Activated naive CD4-positive, alpha-beta T cell treated with anti-CD3 and anti-CD28 coated beads, Interleukin-2, amount 50 U/mL, for 72 hours (primary cell): ENCODE results near the gene NT5DC3. TPM values are rescaled to one million over a fixed set of nuclear protein-coding genes. Genes with fewer than 3 reads are reported as not detected.
A peak's percentile ranks its signal among the peaks of the same experiment; 100 is the strongest.

Experiments used
- ATAC-seq, 2 donors: fragments of 150-1000 bp; cut with Tn5 transposase; 2 replicates each; pipeline ENCODE4 v1.10.0; 2021; ENCODE audit warnings: mild to moderate bottlenecking in 2 of 2, moderate library complexity in 2 of 2
- DNase-seq, 2 donors: peaks; one replicate each; pipeline ENCODE4 v3.0.0; 2021 to 2022; ENCODE audit warnings: low spot score in 2 of 2
- H3K27ac Mint-ChIP-seq, 2 donors: one replicate each; pipeline ENCODE4 v1.8.0; 2022; ENCODE audit warnings: mild to moderate bottlenecking in 2 of 2, mixed read lengths in 2 of 2
- H3K36me3 Mint-ChIP-seq, 2 donors: one replicate each; pipeline ENCODE4 v1.8.0; 2022; ENCODE audit warnings: mixed read lengths in 2 of 2
- H3K9me3 Mint-ChIP-seq, 2 donors: one replicate each; pipeline ENCODE4 v1.8.0; 2022; ENCODE audit warnings: mixed read lengths in 2 of 2
- total RNA-seq, 2 donors: library from RNA; stranded (reverse); gene quantifications; one replicate each; pipeline ENCODE4 v1.2.3, GENCODE V29; 2022

NT5DC3 gene
- total RNA-seq, 2 donors from 2014 or later = 5.4 to 6.7 TPM

DNA sequence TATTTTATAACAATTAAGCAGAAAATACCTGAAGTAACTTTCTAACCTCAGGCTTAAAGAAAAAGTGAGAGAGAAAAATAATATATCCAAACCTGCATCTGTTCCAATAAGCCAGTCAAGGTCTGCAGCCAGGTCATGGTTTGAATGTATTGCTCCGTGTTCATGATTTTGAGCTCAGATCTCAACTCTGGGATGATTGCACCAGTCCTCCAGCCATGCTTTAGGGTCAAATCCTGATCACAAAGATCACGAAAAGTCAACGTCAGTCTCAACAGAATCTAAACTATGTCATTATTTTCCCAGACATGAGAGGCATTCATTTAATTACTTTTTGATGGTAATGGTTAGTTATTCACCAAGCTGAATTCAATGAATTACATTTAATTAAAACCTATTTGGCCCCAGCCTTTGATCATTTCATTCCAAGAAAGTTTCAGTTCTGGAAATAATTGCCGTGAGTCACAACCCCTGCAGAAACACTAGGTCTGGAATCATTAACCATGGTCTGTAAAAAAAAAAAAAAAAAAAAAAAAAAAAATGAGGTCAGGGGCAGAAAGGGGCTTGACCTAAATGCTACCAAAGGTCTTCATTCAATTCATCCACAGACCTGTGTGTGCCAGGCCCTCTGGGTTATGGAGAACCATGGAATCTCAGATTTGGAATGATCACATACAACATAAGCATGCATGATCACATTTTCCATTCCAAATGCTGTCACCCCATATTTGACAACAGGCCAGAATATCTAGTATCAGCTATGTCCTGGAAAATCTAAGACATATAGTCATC lies 55.6 kb downstream of the NT5DC3 start:
- no peak overlapping the region for H3K27ac Mint-ChIP-seq
- H3K36me3 Mint-ChIP-seq = peaks cover 0 to 19% of the 10 kb centered on the region in 2 donors
- no peaks in the 10 kb centered on the region for H3K9me3 Mint-ChIP-seq
- DNase-seq (no peak), ATAC-seq (no peak)

DNA sequence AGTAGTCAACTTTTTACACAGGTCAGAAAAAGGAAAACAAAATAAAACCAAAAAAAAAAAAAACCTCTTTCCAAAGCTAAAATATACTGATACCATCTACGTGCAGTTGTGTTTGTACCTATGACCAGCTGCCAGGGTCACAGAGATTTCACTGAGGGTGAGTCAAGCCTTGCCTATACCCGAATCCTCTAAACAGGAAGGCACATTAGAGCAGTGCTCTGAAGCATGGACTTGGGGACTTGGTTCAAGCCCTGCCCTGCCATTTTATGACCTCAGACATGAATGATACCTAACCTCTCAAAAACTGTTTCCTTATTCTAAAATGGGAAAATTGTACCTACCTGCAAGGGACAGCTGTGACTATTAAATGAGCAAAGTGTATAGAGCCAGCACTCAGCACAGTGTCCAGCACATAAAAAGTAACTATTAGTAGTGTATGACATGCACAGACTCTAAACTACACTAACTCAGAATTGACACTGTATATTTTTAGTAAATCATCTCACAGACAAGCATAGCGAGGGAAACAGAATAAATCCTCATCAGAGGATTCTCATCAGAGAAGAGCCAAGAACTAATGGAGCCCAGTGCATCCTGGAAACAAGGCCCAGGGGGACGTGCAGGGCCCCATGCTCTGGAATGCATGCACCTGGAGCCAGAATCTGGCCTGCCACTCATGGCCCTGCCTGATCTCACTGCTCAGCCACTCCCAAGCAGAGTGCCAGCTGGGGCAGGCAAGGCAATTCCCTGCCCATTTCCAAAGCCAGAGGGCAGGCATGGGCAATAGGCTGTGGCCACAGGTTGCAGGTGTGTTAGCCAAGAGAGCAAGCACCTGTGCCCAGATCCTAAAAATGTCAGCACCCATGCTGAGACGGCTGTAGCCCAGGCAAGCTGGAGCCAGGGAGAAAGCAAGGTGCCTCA lies 57.0 kb downstream of the NT5DC3 start:
- DNase-seq (no peak), ATAC-seq (no peak)
- H3K27ac Mint-ChIP-seq = no peak overlapping the region
- peaks cover 3 to 21% of the 10 kb centered on the region in 2 donors for H3K36me3 Mint-ChIP-seq
- H3K9me3 Mint-ChIP-seq = no peaks in the 10 kb centered on the region

DNA sequence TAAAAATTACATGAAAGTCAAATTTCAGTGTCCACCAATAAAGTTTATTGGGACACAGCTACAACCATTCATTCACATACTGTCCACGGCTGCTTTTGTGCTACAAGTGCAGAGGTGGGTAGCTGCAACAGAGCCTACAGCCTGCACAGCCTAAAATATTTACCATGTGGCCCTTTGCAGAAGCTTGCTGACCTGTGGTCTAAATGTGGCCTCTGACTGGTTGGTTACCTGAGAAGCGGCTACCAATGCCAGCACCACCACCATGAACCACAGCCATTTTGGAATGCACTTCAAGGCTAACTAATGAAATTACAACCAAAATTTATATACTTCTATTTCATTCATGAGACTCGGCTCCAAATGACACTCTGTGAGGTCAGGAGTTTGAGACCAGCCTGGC lies 58.6 kb downstream of the NT5DC3 start:
- peaks cover 8 to 31% of the 10 kb centered on the region in 2 donors for H3K36me3 Mint-ChIP-seq
- no peak for ATAC-seq

DNA sequence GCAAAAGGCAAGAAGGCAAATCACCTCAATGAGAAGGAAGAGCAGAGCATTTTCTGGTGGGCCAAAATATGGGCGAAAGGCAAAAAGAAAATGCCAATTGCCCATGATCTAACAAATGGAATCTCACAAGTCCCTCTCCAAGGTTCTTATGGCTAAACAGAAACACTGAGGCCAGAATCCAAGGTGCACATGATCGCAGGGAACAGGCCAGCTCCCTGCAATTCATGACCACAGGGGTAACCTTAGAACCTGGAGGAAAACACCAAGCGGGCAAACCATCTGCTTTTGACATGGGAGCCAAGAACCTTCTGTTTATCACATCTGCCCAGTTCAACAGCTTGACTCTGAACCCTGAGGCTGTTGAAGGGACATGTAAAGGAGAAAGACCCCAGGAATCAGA lies 60.0 kb downstream of the NT5DC3 start:
- no peak for DNase-seq
- H3K36me3 Mint-ChIP-seq = peaks cover 8 to 34% of the 10 kb centered on the region in 2 donors
- no peak overlapping the region for H3K27ac Mint-ChIP-seq
- no peaks in the 10 kb centered on the region for H3K9me3 Mint-ChIP-seq
- no peak for ATAC-seq

More for the DNA sequence above, 58.6 kb downstream of the NT5DC3 start:
- no peak for DNase-seq
- H3K9me3 Mint-ChIP-seq = no peaks in the 10 kb centered on the region
- H3K27ac Mint-ChIP-seq = no peak overlapping the region

DNA sequence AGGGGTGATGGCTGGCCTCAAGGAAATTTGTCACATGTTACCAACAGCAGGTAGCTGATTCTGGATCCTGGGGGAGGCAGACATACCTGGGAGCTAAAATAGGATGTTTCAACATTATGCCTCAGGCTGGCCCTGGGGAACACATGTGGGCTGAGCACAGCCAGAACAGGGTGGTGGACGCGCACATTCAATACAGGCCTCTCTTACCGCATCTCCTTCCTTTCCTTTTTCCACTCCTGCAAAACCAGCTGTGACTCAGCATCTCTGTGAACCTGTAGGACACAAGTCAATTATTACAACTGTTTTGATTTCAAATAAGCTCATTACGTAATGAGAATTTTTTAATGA lies 61.0 kb downstream of the NT5DC3 start:
- DNase-seq (no peak), ATAC-seq (no peak)
- Mint-ChIP-seq H3K36me3 (peaks cover 8 to 31% of the 10 kb centered on the region in 2 donors), H3K27ac (no peak overlapping the region), H3K9me3 (no peaks in the 10 kb centered on the region)

DNA sequence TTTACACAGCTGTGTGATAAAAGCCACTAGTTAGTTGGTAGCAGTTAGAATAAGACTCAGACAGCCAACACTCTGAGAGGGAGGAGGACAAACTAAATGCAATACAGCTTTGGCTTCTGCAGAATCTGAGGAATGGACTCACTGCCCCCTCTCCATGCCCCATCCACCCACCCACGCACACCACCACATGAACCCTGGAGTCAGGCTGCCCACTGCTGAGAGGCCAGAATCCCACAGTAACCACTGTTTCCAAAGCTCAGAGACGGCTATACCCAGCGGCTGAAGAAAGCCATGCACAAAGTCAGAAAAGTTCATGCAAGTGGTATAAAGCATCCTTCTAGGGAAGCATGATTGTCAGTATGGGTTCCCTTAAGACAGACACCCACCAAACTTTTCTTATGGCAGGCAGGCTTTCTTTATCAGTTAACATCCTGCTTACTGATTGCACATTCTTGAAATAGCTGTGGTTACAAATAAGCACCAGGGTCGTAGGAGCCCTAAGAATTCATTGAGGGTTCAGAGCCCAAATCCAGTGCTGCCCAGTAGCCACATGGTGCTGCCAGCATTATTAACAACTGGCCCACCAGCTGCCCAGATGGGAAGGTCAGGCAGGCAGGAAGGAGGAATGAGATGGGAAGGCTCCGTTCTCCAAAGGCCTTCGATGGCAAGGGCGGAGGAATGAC lies 61.5 kb downstream of the NT5DC3 start:
- ATAC-seq = no peak
- Mint-ChIP-seq H3K36me3 (peaks cover 8 to 31% of the 10 kb centered on the region in 2 donors), H3K27ac (no peak overlapping the region), H3K9me3 (no peaks in the 10 kb centered on the region)
- no peak for DNase-seq

DNA sequence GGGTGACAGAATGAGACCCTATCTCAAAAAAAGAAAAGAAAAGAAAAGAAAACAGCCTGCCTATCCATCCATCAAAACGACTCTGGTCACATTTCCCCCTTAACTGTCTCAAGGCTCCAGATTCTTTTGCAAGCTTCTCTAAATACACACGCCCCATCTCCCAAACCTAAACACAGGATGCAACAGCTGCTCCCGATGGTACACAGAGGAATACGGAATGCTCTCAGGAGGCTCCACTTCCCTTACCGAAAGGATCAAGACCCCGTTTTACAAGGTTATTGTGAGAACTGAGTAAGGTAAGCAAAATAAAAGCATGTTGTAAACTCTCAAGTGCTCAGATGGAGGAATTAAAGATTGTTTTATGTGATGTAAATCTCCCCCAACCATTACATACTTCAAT lies 62.3 kb downstream of the NT5DC3 start:
- H3K9me3 Mint-ChIP-seq = no peaks in the 10 kb centered on the region
- DNase-seq (no peak), ATAC-seq (no peak)
- H3K36me3 Mint-ChIP-seq = peaks cover 8 to 28% of the 10 kb centered on the region in 2 donors
- H3K27ac Mint-ChIP-seq = no peak overlapping the region

DNA sequence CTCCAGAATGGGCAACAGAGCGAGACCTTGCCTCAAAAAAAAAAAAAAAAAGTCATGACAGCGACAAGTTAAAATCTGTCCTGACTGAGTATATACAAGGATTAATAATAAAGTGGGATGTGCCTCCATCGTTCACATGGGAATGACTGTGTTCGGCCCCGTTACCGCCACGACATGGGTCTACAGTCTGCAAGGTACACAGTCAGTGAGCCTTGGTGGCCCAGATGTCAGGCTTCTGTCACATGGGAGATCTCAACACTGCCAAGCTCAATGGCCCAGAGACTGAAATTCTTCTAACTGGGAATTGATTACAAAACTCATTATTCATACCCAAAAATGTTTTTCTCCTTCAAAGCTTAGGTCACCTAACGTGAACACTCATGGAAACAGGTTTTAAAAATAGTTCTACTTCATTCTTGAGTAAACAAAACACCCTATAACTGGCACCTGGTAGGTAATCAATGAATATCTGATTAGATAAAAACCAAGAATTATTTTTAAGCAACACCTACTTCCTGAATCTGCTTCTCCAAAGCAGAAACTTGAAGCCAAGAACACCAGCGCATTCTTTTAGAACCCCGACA lies 66.0 kb downstream of the NT5DC3 start:
- H3K36me3 Mint-ChIP-seq = peaks cover 8 to 17% of the 10 kb centered on the region in 2 donors

DNA sequence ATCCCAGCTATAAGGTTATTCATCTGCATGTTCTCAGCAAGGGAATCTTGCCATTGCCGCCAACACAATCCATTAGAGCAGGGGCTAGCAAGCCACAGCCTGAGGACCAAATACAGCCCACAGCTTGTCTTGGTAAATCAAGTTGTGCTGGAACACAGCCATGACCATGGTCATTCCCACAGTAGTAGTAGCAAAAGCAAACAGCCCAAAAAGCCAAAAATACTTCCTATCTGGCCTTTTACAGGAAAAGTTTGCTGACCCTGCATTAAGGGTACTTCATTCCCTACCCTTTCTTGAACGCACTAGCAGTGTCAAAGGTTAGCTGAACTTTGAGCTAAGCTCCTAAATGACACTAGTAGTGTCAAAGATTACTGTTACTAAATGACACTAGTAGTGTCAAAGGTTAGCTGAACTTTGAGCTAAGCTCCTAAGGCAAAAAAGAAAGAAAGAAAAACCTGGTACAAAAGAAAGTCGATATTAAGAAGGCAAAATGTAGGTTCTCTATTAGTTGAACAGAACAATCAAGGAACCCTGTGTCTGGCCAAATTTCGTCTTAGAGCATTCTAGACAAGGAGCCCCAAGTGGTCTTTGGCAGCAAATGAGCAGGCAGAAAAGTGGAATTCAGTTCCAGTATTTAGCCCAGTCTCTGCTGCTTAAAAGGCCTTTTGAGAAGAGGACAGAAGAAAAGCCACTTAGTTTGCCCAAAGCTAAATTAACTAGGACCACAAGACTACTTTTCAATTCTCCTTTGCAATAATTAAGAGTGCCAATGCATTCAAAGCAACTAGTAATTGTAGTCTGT lies 67.7 kb downstream of the NT5DC3 start:
- Mint-ChIP-seq H3K36me3 (peaks cover 0 to 9% of the 10 kb centered on the region in 2 donors), H3K9me3 (no peaks in the 10 kb centered on the region)

More for the DNA sequence above, 66.0 kb downstream of the NT5DC3 start:
- Mint-ChIP-seq H3K27ac (no peak overlapping the region), H3K9me3 (no peaks in the 10 kb centered on the region)
- ATAC-seq (no peak), DNase-seq (no peak)

DNA sequence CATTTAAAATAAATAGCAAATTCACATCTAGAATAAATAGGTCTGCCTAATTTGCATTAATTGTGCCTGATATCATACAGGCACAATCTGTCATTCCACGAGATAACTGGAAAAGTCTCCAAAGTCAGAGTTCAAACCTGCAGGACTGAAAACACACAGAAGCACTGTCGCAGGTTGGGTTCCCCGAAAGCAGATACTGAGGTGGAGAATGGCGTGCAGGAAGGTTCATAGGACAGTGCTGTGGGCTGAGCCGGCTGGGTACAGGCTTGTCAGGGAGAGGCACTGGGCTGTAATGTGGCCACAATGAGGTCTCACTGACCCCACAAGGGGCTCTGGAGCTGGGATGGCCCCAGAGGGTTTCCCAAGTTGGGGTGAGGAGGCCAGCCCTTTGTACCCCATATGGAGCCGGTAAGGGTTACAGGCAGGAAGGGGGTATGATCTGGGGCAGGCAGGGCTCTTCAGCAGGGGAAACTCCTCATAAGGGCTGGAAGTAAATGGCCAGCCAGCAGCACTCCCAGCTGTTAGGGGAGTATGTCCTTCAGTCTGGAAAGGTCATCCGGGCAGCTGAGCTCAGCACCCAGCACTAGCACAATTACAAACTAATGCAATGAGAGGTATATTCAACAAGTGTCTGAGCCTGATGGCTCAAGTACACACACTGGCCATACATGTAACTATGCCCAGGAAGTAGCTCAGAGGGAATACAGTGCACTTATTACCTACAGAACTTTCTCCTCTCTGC lies 68.5 kb downstream of the NT5DC3 start:
- no peak for ATAC-seq
- Mint-ChIP-seq H3K9me3 (no peaks in the 10 kb centered on the region), H3K27ac (no peak overlapping the region), H3K36me3 (peaks cover 0 to 6% of the 10 kb centered on the region in 2 donors)
- DNase-seq = no peak

More for the DNA sequence above, 67.7 kb downstream of the NT5DC3 start:
- no peak overlapping the region for H3K27ac Mint-ChIP-seq
- DNase-seq (no peak), ATAC-seq (no peak)

DNA sequence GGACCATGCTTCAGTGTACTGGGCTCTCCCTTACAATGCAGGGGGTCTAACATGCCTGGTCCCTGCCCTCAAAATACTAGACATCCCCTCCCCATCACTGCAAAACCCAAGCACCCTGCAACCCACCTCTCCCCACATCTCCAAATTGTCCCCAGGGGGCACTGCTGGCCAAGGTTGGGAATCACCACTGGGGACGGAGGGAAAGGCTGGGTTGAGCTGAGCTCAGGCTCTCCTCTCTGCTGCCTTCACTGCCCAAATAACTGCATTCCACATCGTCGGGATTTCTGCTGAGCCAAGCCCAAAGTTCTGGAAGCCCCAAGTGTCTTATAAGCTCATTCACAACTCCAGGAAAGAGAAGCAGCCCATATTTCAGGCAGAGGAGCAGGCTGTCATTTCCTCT lies 69.6 kb downstream of the NT5DC3 start:
- ATAC-seq (peak in 1 of 2 donors; percentile 43), DNase-seq (no peak)
- Mint-ChIP-seq H3K27ac (no peak overlapping the region), H3K9me3 (no peaks in the 10 kb centered on the region), H3K36me3 (no peaks in the 10 kb centered on the region)

DNA sequence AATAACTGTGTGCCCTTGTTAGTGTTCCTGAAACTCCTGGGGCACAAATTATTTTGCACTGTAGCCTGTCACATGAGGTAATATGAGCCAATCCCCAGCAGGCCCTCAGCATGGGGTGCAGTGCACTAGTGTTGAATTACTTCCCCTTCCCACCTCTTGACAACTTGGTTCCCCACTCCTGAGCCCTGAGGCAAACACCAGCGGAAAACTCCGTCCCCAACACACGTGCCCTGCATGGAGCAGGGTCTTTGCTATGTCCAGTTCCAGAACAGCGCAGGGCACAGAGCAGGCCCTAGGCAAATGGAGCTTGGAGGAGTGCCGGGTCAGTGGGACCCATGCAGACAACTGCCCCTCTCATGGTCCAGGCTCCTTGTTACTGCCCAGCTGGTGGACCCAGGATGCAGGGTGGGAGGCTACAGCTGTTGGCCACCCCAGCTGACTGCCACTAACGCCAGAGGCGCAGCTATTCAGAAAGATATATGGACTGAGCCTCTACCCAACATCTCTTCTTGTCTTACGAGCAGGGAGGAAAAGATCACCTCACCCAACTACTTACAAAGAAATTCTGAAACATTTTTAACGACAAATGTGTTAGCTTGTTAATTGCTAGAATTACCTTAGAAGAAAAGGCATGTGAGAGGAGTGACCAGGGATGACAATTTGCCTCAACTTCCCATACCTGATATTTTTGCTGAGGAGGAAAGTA lies 71.6 kb downstream of the NT5DC3 start:
- DNase-seq (no peak), ATAC-seq (peak in 1 of 2 donors; percentile 5)
- H3K9me3 Mint-ChIP-seq = no peaks in the 10 kb centered on the region
- H3K36me3 Mint-ChIP-seq = no peaks in the 10 kb centered on the region
- peak overlapping the region; percentile 15 to 44 for H3K27ac Mint-ChIP-seq

DNA sequence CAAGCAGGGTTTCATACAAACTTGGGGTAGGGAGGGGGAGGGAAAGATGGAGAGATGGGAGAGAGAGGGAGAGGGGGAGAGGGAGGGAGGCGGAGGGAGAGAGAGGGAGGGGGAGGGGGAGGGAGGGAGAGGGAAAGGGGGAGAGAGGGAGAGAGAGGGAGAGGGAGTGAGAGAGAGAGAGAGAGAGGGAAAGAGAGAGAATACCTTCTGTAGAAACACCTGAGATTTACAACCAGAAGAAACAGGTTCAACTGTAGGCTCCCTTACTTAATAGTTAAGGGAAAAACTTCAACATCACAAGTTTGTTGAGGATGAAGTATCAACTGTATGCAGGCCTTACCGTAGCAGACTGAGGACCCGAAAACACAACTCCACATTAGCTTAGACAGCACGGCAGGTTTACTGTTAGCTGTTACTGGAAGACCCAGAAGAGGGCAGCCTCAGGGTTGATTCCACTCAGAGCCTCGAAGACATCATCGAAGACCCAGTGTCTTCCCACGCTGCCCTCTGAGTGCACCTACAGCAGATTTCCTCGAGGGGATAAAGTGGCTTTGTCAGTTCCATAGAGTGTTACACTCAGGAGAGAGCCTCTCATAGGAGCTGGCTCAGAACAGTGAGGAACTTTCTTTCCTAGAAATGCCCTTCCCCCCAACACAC lies 72.4 kb downstream of the NT5DC3 start:
- Mint-ChIP-seq H3K36me3 (no peaks in the 10 kb centered on the region), H3K27ac (peak overlapping the region in 1 of 2 donors; percentile 15), H3K9me3 (no peaks in the 10 kb centered on the region)
- ATAC-seq = peak in 1 of 2 donors; percentile 30
- DNase-seq = no peak

DNA sequence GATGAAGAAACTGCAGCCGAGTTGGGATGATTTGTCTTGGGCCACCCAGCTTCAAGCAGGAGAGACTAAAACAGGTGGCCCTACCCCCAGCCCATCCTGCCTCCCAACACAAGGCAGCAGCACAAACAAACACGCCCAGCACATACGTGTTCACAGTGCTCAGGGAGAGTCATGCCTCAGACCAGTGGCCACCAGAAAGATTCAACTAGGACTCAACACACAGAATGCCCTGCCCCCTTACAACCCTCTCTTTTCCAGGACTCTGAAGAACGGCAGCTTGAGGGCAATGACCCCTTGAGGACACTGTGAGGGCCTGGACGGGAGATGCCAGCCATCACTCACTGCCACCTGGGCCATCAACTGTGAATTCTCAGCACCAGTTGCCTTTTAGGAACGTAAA lies 75.0 kb downstream of the NT5DC3 start:
- H3K27ac Mint-ChIP-seq = peak overlapping the region in 1 of 2 donors; percentile 25
- H3K36me3 Mint-ChIP-seq = peaks cover 0 to 8% of the 10 kb centered on the region in 2 donors
- H3K9me3 Mint-ChIP-seq = no peaks in the 10 kb centered on the region
- no peak for DNase-seq
- no peak for ATAC-seq
